ENCODE results near the gene RBPJL. TPM values are rescaled to one million over a fixed set of nuclear protein-coding genes. Genes with fewer than 3 reads are reported as not detected.
A peak's percentile ranks its signal among the peaks of the same experiment; 100 is the strongest.

The RBPJL gene
- total RNA-seq, 1 donor from 2014 or later: not detected

GRCh38 chr20:45293041-45294002 lies 13.3 kb upstream of the RBPJL start:
- DNase-seq: peak; percentile 81

- no peak for DNase-seq
Measured at GRCh38 chr20:45294003-45294368, 12.7 kb upstream of the RBPJL start.

- no peak for DNase-seq
Measured at GRCh38 chr20:45294659-45295058, 12.0 kb upstream of the RBPJL start.

GRCh38 chr20:45297786-45298497 lies 8.7 kb upstream of the RBPJL start:
- DNase-seq: no peak

GRCh38 chr20:45299786-45300185 lies 6.9 kb upstream of the RBPJL start:
- no peak for DNase-seq

- DNase-seq: peak; percentile 51
Measured at GRCh38 chr20:45300961-45301360, 5.7 kb upstream of the RBPJL start.

GRCh38 chr20:45301824-45302271 lies 4.8 kb upstream of the RBPJL start:
- no peak for DNase-seq

- no peak for DNase-seq
Measured at GRCh38 chr20:45303586-45304463, 2.8 kb upstream of the RBPJL start.

GRCh38 chr20:45304464-45304999 lies 2.1 kb upstream of the RBPJL start:
- no peak for DNase-seq

- no peak for DNase-seq
Measured at GRCh38 chr20:45305262-45305661, 1.4 kb upstream of the RBPJL start.

GRCh38 chr20:45307076-45307640 lies 518 bp downstream of the RBPJL start:
- no peak for DNase-seq

- no peak for DNase-seq
Measured at GRCh38 chr20:45308117-45308778, 1.6 kb downstream of the RBPJL start, which contains the start of gene MATN4. Gene MATN4 (minus strand): TSS chr20:45308299. CDS start chr20:45305582, 2,717 bp downstream.

- DNase-seq: no peak
Measured at GRCh38 chr20:45309075-45309474, 2.4 kb downstream of the RBPJL start.

GRCh38 chr20:45311589-45312211 lies 5.1 kb downstream of the RBPJL start:
- DNase-seq: peak; percentile 75

- no peak for DNase-seq
Measured at GRCh38 chr20:45312241-45312640, 5.6 kb downstream of the RBPJL start.

GRCh38 chr20:45313065-45313695 lies 6.5 kb downstream of the RBPJL start:
- no peak for DNase-seq

- DNase-seq: no peak
Measured at GRCh38 chr20:45313943-45314342, 7.3 kb downstream of the RBPJL start.

- no peak for DNase-seq
Measured at GRCh38 chr20:45315672-45316071, 9.0 kb downstream of the RBPJL start.

- no peak for DNase-seq
Measured at GRCh38 chr20:45316150-45317080, 9.8 kb downstream of the RBPJL start.

Data from dermis blood vessel endothelial cell (primary cell).